OCI-LY7 (cell line): ENCODE results near the gene MAP3K19. TPM values are rescaled to one million over a fixed set of nuclear protein-coding genes. Genes with fewer than 3 reads are reported as not detected.

ENCODE experiments used
- BruUV-seq: library from RNA; stranded (reverse); fragments of 400-500 nt; replicated peaks from 2 replicates; lab custom pipeline; 2021; lab: Mats Ljungman, UMichigan
- CTCF ChIA-PET: fragments of 300-600 bp; sonication (Branson Sonifier 250); formaldehyde crosslinking; loops from one replicate; lab custom pipeline; 2022; ENCODE audit warnings: antibody characterized with exemption; ENCODE audit not compliant: unreplicated experiment; lab: Charles Lee
- POLR2A ChIA-PET: fragments of 300-600 bp; sonication (Branson Sonifier 250); formaldehyde crosslinking; loops from one replicate; lab custom pipeline; 2022; ENCODE audit warnings: antibody characterized with exemption; lab: Charles Lee
- DNase-seq: peaks from one replicate; pipeline ENCODE4 v3.0.0-alpha.2; 2015; ENCODE audit warnings: low spot score
- H2AFZ ChIP-seq: fragments of 200-600 bp; sonication (generic), shearing (Covaris generic); 2 replicates; pipeline ENCODE4 v1.6.1; 2014; ENCODE audit warnings: mild to moderate bottlenecking, antibody characterized with exemption, low read length, moderate library complexity
- H3K27ac ChIP-seq: fragments of 200-600 bp; sonication (generic); 2 replicates; pipeline ENCODE4 v1.5.1; 2014; ENCODE audit warnings: mixed run types, low read depth, mild to moderate bottlenecking, moderate library complexity, low read length, inconsistent platforms; ENCODE audit not compliant: poor library complexity, severe bottlenecking
- H3K36me3 ChIP-seq: fragments of 200-600 bp; sonication (generic); 2 replicates; pipeline ENCODE4 v1.6.1; 2014; ENCODE audit warnings: mild to moderate bottlenecking, antibody characterized with exemption, low read length, moderate library complexity, mixed read lengths; ENCODE audit not compliant: insufficient read depth
- H3K4me1 ChIP-seq: fragments of 200-600 bp; sonication (generic); 2 replicates; pipeline ENCODE4 v1.5.1; 2014; ENCODE audit warnings: mild to moderate bottlenecking, low read length; ENCODE audit not compliant: insufficient read depth, poor library complexity, severe bottlenecking
- H3K4me2 ChIP-seq: fragments of 200-600 bp; sonication (generic); 2 replicates; pipeline ENCODE4 v1.6.1; 2014; ENCODE audit warnings: mild to moderate bottlenecking, low read length
- H3K4me3 ChIP-seq: fragments of 200-600 bp; sonication (generic); 2 replicates; pipeline ENCODE4 v1.5.1; 2014; ENCODE audit warnings: mild to moderate bottlenecking, low read depth, low read length; ENCODE audit not compliant: poor library complexity, severe bottlenecking
- H3K79me2 ChIP-seq: fragments of 200-600 bp; sonication (generic); 2 replicates; pipeline ENCODE4 v1.6.1; 2016; ENCODE audit warnings: low read depth, mild to moderate bottlenecking, low read length, moderate library complexity, mixed read lengths; ENCODE audit not compliant: insufficient read depth
- H3K9me2 ChIP-seq: fragments of 200-600 bp; sonication (generic); 2 replicates; pipeline ENCODE4 v1.6.1; 2016; ENCODE audit warnings: mild to moderate bottlenecking, low read length, mixed read lengths; ENCODE audit not compliant: insufficient read depth
- H3K9me3 ChIP-seq: fragments of 200-600 bp; sonication (generic); 2 replicates; pipeline ENCODE4 v1.6.1; 2014; ENCODE audit warnings: mild to moderate bottlenecking, mixed run types, low read length, mixed read lengths
- H4K20me1 ChIP-seq: fragments of 200-600 bp; sonication (generic); 2 replicates; pipeline ENCODE4 v1.6.1; 2014; ENCODE audit warnings: mild to moderate bottlenecking, antibody characterized with exemption, low read length, moderate library complexity, mixed read lengths; ENCODE audit not compliant: insufficient read depth
- CTCF ChIP-seq: fragments of 200-600 bp; sonication (generic); conservative IDR thresholded peaks from 2 replicates; pipeline ENCODE4 v1.5.1; 2014; ENCODE audit warnings: mild to moderate bottlenecking, antibody characterized with exemption, low read length, moderate library complexity, mixed read lengths
- EZH2phosphoT487 ChIP-seq: fragments of 200-600 bp; sonication (generic); IDR thresholded peaks from 2 replicates; pipeline ENCODE4 v1.6.1; 2018; ENCODE audit warnings: low read depth, borderline replicate concordance, mild to moderate bottlenecking, mixed run types, antibody characterized with exemption, low read length, moderate library complexity, mixed read lengths
- intact Hi-C: fragments of 100-400 bp; cut with micrococcal nuclease; formaldehyde crosslinking; loops from one replicate; pipeline ENCODE4 v1.10.0; 2022; ENCODE audit not compliant: unreplicated experiment
- total RNA-seq, 2 experiments: library from RNA; depleted of rRNA in 1 of 2; stranded (reverse); fragments of >200 nt in 1 of 2; shearing (Covaris generic) in 1 of 2; gene quantifications; 2 replicates each; pipeline ENCODE4 v1.2.3, GENCODE V29; 2014 to 2022

Gene MAP3K19
- total RNA-seq, 2 experiments from 2014 or later: not detected

GRCh38 chr2:134955744-134956143 is 91.5 kb downstream of the MAP3K19 start:
- Histone ChIP-seq H4K20me1 (no peaks in the 10 kb centered on the region), H3K79me2 (no peaks in the 10 kb centered on the region; the same call in 1 of the 2 replicates), H3K4me2 (no peak overlapping the region), H3K4me3 (no peak overlapping the region), H3K36me3 (peaks cover 84% of the 10 kb centered on the region), H3K9me3 (no peaks in the 10 kb centered on the region), H2AFZ (no peak overlapping the region), H3K27ac (no peak overlapping the region), H3K4me1 (no peaks in the 10 kb centered on the region), H3K9me2 (no peaks in the 10 kb centered on the region)
- ChIA-PET CTCF (no interaction called here), POLR2A (interaction anchor here (0.6 to 0.7 kb wide), 2 partner anchors 232 to 585 kb away, joined by 3 read pairs; no protein-coding TSS in a partner anchor)
- no TSS peak for BruUV-seq
- intact Hi-C loops: no loop called here
- DNase-seq: no peak
- TF ChIP-seq CTCF: no peak
- no peak for TF ChIP-seq EZH2phosphoT487

GRCh38 chr2:134954065-134954464 is 93.2 kb downstream of the MAP3K19 start:
- intact Hi-C loops: no loop called here
- Histone ChIP-seq H3K9me2 (no peaks in the 10 kb centered on the region), H3K36me3 (peaks cover 100% of the 10 kb centered on the region), H3K4me1 (no peaks in the 10 kb centered on the region), H3K4me3 (no peak overlapping the region), H3K79me2 (peaks cover 6% of the 10 kb centered on the region; the same call in 1 of the 2 replicates), H3K4me2 (no peak overlapping the region), H3K27ac (no peak overlapping the region), H2AFZ (no peak overlapping the region), H4K20me1 (no peaks in the 10 kb centered on the region), H3K9me3 (no peaks in the 10 kb centered on the region)
- CTCF ChIA-PET: no interaction called here
- no peak for TF ChIP-seq EZH2phosphoT487
- TF ChIP-seq CTCF: no peak
- no TSS peak for BruUV-seq
- no peak for DNase-seq
- POLR2A ChIA-PET: no interaction called here

- intact Hi-C loops: no loop called here
- CTCF ChIA-PET: no interaction called here
These were observed 94.6 kb downstream of the MAP3K19 start for GRCh38 chr2:134952608-134953007.

More at GRCh38 chr2:134952608-134953007, 94.6 kb downstream of the MAP3K19 start:
- POLR2A ChIA-PET: interaction anchor here (0.6 kb wide), 2 partner anchors 8 to 213 kb away, joined by 3 read pairs; no protein-coding TSS in a partner anchor
- TF ChIP-seq CTCF (no peak), EZH2phosphoT487 (no peak)
- Histone ChIP-seq H3K79me2 (peaks cover 6% of the 10 kb centered on the region; the same call in 1 of the 2 replicates), H3K4me2 (no peak overlapping the region), H3K36me3 (peaks cover 100% of the 10 kb centered on the region), H3K4me1 (no peaks in the 10 kb centered on the region), H3K9me2 (no peaks in the 10 kb centered on the region), H2AFZ (no peak overlapping the region), H3K27ac (no peak overlapping the region), H3K9me3 (no peaks in the 10 kb centered on the region), H4K20me1 (no peaks in the 10 kb centered on the region), H3K4me3 (no peak overlapping the region)
- DNase-seq: no peak
- BruUV-seq: no TSS peak
